Measurements from ENCODE around the gene PASK. TPM values are rescaled to one million over a fixed set of nuclear protein-coding genes. Genes with fewer than 3 reads are reported as not detected.
"Not testable (repeated sequence)": the region's sequence is repeated elsewhere in the genome, so short reads cannot be mapped to it uniquely, and the experiment has no call there.

Gene PASK
- total and polyA plus RNA-seq, 2 donors from 2014 or later, result 3.1 to 26.0 TPM

DNA sequence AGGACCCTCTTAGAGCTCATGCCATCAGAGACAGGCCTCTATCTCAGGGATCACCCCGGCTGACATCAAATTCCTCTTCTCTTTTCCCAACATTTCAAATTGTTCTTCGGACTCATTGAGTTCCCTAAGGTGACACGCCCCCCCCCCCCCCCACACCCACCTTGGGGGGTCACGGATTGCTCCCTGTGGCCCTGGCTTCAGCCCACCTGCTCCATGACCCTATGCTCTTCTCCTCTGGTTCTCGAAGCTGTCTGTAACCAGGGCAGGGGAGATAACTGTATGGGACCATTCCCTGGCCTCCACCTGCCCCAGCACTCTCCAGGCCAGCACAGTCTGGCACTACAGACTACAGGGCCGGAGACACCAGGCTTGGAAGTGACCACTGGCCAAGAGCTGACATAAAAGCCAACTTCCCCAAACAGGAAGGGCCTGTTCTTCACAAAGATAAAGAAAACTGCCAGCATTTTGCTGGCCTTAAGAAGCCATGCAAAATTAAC is 54.3 kb downstream of the PASK start:
- Histone ChIP-seq H3K27ac (ENCODE audit: low read depth in 2 of 2, low read length in 2 of 2) (no peak overlapping the region), H3K4me3 (ENCODE audit: low read length in 3 of 3) (no peak overlapping the region), H3K9ac (ENCODE audit: low read length in 3 of 3) (no peak overlapping the region), H3K36me3 (ENCODE audit: control insufficient read depth in 2 of 3, insufficient read depth in 3 of 3, low read length in 3 of 3) (peaks cover 8 to 68% (median 31%) of the 10 kb centered on the region in 3 donors), H3K9me3 (ENCODE audit: control insufficient read depth in 2 of 3, insufficient read depth in 1 of 3, low read length in 3 of 3) (no peaks in the 10 kb centered on the region), H3K4me1 (ENCODE audit: control insufficient read depth in 2 of 3, insufficient read depth in 2 of 3, low read depth in 1 of 3, low read length in 3 of 3) (no peaks in the 10 kb centered on the region), H3K27me3 (ENCODE audit: control insufficient read depth, insufficient read depth, low read length) (no peaks in the 10 kb centered on the region)
- intact Hi-C loops (cut with DNase I), result no loop called here
- TF ChIP-seq, protein P1, sequence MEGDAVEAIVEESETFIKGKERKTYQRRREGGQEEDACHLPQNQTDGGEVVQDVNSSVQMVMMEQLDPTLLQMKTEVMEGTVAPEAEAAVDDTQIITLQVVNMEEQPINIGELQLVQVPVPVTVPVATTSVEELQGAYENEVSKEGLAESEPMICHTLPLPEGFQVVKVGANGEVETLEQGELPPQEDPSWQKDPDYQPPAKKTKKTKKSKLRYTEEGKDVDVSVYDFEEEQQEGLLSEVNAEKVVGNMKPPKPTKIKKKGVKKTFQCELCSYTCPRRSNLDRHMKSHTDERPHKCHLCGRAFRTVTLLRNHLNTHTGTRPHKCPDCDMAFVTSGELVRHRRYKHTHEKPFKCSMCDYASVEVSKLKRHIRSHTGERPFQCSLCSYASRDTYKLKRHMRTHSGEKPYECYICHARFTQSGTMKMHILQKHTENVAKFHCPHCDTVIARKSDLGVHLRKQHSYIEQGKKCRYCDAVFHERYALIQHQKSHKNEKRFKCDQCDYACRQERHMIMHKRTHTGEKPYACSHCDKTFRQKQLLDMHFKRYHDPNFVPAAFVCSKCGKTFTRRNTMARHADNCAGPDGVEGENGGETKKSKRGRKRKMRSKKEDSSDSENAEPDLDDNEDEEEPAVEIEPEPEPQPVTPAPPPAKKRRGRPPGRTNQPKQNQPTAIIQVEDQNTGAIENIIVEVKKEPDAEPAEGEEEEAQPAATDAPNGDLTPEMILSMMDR (IDR thresholded peaks at IDR 0.05; ENCODE audit: borderline replicate concordance, extremely low read depth, insufficient read depth), result no peak
- FAIRE-seq (no peak), DNase-seq (no peak)

GRCh38 chr2:241094172-241094571 is 55.1 kb downstream of the PASK start:
- Histone ChIP-seq H3K9ac (ENCODE audit: low read length in 3 of 3) (no peak overlapping the region), H3K27ac (ENCODE audit: low read depth in 2 of 2, low read length in 2 of 2) (no peak overlapping the region), H3K36me3 (ENCODE audit: control insufficient read depth in 2 of 3, insufficient read depth in 3 of 3, low read length in 3 of 3) (peaks cover 8 to 69% (median 36%) of the 10 kb centered on the region in 3 donors), H3K4me3 (ENCODE audit: low read length in 3 of 3) (no peak overlapping the region), H3K4me1 (ENCODE audit: control insufficient read depth in 2 of 3, insufficient read depth in 2 of 3, low read depth in 1 of 3, low read length in 3 of 3) (no peaks in the 10 kb centered on the region), H3K27me3 (ENCODE audit: control insufficient read depth, insufficient read depth, low read length) (no peaks in the 10 kb centered on the region), H3K9me3 (ENCODE audit: control insufficient read depth in 2 of 3, insufficient read depth in 1 of 3, low read length in 3 of 3) (no peaks in the 10 kb centered on the region)
- FAIRE-seq (no peak), DNase-seq (no peak)
- TF ChIP-seq, protein P1 (IDR thresholded peaks at IDR 0.05; ENCODE audit: borderline replicate concordance, extremely low read depth, insufficient read depth), result no peak
- intact Hi-C loops (cut with DNase I), result no loop called here

DNA sequence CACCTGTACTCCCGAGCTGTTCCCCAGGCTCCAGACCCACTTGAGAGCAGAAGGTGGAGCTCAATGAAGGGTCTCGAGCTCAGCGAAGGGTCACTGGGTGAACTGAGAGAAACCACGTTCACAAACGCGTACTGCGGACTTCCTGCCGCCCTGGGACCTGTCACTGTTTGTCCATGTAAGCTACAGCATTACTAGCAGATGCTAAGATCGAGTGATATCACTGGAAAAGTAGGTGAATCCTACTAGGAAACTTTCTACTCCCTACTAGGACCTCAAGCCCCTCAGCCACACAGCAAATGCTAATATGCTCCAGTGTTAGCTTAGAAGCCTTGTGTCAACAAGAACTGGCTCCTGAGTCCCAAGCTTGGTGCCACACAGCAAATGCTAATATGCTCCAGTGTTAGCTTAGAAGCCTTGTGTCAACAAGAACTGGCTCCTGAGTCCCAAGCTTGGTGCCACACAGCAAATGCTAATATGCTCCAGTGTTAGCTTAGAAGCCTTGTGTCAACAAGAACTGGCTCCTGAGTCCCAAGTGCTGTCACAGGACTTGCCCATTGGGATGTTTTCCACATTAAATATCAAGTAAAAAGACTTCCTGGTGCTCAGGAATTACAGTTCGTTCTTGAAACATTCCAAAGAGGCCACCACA is 56.0 kb downstream of the PASK start:
- H3K36me3 ChIP-seq (ENCODE audit: control insufficient read depth in 2 of 3, insufficient read depth in 3 of 3, low read length in 3 of 3), result peaks cover 5 to 71% (median 35%) of the 10 kb centered on the region in 3 donors
- FAIRE-seq; H3K4me1 ChIP-seq (ENCODE audit: control insufficient read depth in 2 of 3, insufficient read depth in 2 of 3, low read depth in 1 of 3, low read length in 3 of 3): not testable (repeated sequence)

GRCh38 chr2:241092677-241093076 is 56.6 kb downstream of the PASK start:
- Histone ChIP-seq H3K27me3 (ENCODE audit: control insufficient read depth, insufficient read depth, low read length) (no peaks in the 10 kb centered on the region), H3K9me3 (ENCODE audit: control insufficient read depth in 2 of 3, insufficient read depth in 1 of 3, low read length in 3 of 3) (no peaks in the 10 kb centered on the region), H3K4me3 (ENCODE audit: low read length in 3 of 3) (no peak overlapping the region), H3K4me1 (ENCODE audit: control insufficient read depth in 2 of 3, insufficient read depth in 2 of 3, low read depth in 1 of 3, low read length in 3 of 3) (no peaks in the 10 kb centered on the region), H3K9ac (ENCODE audit: low read length in 3 of 3) (no peak overlapping the region), H3K36me3 (ENCODE audit: control insufficient read depth in 2 of 3, insufficient read depth in 3 of 3, low read length in 3 of 3) (peaks cover 5 to 72% (median 37%) of the 10 kb centered on the region in 3 donors), H3K27ac (ENCODE audit: low read depth in 2 of 2, low read length in 2 of 2) (no peak overlapping the region)
- DNase-seq (no peak), FAIRE-seq (no peak)
- intact Hi-C loops (cut with DNase I), result no loop called here
- TF ChIP-seq, protein P1 (IDR thresholded peaks at IDR 0.05; ENCODE audit: borderline replicate concordance, extremely low read depth, insufficient read depth), result no peak

More for the DNA sequence above, 56.0 kb downstream of the PASK start:
- H3K9me3 ChIP-seq (ENCODE audit: control insufficient read depth in 2 of 3, insufficient read depth in 1 of 3, low read length in 3 of 3); H3K27ac ChIP-seq (ENCODE audit: low read depth in 2 of 2, low read length in 2 of 2); DNase-seq; intact Hi-C loops (cut with DNase I); H3K4me3 ChIP-seq (ENCODE audit: low read length in 3 of 3); H3K27me3 ChIP-seq (ENCODE audit: control insufficient read depth, insufficient read depth, low read length); H3K9ac ChIP-seq (ENCODE audit: low read length in 3 of 3): not testable (repeated sequence)

Measured in kidney (tissue), 14 donors.